DMS153 treated with DMSO at 0.1 percent for 48 hours (cell line): ENCODE results near the gene SLX4.

ENCODE experiments used
- DNase-seq: peaks from one replicate; lab custom pipeline; 2025; ENCODE audit not compliant: unreplicated experiment; lab: John Stamatoyannopoulos, UW

Gene SLX4

DNA sequence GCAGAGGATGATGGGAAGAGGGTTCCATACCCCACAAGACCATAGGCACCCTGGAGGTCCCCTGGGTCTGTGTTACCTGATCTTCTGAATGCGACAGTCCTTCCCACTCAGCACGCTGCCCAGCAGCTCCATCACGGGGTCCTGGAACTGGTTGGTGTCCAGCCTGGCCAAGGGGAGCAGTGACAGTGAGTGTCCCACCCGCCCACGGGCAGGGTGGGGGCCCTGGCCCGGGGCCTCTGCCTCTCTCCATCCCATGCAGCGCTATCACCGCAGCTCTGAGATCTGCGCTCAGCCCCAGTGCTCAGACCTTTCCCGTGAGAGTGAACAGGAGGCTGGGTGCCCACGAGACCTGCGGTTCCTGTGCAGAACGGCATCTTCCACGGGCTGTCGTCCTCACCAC lies 49.8 kb downstream of the SLX4 start:
- DNase-seq, result no peak

DNA sequence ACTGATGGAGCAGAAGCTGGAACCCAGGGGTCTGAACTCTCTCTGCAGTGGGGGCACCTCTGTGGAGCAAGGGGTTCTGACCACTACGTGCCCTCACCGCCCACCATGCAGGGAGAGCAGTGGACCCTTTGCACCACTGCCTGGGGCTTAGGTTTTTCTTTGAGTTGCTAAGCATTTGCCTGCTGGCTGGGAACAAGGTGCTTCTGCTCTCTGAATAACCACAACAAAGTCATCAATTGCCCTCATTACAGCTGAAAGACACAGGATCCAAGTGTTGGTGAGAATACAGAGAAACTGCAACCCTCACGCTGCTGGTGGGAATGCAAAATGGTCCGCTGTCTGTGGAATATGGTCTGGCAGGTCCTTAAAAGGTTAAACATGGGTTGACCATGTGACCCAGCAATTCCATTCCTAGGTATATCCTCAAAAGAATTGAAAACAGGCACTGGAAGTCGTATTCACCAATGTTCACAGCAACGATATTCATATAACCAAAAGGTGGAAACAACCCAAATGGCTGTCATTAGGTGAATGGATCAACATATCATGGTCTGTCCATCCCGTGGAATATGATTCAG lies 57.0 kb downstream of the SLX4 start:
- DNase-seq, result no peak

DNA sequence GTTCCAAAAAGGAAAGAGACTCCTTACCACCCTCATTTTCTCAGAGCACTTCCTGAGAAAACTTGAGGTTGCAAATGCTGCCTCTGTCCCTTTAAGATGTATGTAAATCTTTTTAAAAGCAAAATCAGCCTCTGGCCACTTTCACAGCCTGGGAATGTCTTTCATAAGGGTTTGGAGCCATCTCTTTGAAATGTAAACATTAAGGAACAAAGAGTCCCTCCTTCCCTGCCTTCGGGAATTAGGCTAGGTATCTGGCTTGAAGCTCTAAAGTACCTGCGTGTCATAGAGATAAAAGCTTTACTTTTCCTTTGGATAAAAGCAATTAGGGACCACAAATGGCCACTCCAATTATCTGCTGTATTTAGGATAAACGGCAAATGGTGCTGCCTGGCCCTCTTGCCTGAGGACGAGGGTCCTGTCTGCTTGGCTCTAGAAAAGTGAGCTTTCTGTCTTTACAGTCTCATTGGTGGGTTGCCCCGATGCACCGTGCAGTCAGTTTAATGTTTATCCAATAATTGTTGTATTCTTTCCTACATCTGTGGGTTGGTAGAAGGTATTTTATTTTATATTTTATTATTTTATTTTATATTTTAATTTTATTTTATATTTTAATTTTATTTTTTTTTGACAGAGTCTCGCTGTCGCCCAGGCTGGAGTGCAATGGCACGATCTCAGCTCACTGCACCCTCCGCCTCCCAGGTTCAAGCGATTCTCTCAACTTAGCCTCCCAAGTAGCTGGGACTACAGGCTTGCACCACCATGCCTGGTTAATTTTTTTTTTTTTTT lies 58.1 kb downstream of the SLX4 start:
- no peak for DNase-seq

DNA sequence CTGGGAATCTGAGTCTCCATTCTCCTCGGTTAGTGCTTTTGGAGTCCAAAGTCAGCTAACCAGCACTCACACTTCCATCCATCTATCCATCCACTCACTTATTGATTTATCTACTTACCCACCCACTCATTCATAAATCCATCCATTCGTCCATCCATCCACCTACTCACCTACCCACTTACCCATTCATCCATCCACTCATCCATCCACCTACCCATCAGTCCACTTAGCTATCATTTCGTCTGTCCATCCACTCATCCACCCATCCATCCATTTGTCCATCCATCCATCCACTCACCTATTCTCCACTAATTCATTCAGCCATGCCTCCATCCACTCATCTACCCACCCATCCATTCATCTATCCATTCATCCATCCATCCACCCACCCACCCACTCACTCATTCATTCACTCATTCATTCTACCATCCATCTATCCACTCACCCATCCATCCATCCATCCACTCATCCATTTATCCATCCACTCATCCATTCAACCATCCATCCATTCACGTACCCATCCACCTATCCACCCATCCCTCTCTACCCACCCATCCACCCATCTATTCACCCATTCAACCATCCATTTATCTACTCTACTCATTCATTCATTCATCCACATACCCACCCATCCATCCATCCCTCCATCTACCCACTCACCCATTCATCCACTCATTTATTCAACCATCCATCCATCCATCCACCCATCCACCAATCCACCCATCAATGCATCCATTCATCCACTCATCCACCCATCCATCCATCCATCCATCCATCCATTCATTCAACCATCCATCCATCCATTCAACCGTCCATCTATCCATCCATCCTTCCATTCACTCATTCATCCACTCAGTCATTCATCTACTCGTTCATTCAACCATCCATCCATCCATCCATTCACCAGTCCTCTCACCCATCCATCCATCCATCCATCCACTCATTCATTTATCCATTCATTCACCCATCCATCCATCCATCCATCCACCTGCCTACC lies 60.3 kb downstream of the SLX4 start:
- DNase-seq, result no peak

DNA sequence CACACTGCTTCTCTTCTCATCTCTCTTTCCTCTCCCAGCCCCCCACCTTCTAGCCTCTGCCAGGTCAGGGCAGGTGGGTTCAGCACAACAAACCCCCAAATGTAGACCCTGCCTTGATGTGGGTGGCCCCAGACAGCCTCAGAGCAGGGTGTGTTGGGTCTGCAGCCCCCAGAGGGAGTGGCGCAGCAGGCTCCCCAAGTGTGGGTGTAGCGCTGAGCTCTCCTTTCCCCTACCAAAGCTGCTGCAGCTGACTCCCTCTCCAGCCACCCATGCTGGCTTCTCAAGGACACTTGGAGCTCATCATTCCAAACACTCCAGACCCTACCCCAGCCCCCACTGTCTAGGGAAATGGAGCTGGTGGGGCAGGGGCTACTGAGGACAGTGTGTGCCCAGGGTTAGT lies 61.5 kb downstream of the SLX4 start:
- no peak for DNase-seq

DNA sequence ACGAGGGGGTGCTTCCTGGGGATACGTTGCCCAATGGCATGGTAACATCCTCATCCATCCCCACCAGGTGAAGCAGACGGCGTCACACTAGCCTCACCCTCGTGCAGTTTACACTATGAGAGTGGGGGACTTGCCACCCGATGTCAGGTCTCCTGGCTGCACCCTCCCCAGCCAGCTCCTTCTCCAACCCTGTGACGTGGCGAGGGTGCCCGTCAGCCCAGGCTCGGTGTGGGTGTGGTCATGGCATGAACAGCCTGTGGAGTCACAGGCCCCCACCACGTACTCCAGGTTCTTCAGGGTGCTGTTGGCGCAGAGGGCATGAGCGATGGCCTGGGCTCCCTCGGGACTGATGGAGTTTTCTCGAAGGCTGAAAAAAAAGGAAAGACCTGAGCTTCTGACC lies 62.5 kb downstream of the SLX4 start:
- no peak for DNase-seq

DNA sequence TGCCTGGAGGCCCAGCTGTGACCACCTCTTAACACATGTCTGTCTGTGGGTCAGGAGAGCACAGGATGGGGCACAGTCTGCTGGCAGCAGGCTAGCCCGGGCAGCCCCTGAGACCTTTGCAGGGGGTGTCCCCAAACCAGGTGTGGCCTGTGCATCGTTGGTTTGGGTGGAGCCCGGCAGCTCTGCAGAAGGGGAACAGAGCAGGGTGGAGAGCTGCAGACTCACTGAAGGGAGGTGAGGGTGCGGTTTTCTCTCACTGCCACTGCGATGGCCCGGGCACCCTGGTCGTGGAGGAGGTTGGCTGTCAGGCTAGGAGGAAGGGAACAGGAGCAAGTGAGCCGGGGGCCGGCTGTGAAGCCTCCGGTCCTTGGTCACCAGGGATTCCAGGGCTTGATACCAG lies 63.0 kb downstream of the SLX4 start:
- no peak for DNase-seq

DNA sequence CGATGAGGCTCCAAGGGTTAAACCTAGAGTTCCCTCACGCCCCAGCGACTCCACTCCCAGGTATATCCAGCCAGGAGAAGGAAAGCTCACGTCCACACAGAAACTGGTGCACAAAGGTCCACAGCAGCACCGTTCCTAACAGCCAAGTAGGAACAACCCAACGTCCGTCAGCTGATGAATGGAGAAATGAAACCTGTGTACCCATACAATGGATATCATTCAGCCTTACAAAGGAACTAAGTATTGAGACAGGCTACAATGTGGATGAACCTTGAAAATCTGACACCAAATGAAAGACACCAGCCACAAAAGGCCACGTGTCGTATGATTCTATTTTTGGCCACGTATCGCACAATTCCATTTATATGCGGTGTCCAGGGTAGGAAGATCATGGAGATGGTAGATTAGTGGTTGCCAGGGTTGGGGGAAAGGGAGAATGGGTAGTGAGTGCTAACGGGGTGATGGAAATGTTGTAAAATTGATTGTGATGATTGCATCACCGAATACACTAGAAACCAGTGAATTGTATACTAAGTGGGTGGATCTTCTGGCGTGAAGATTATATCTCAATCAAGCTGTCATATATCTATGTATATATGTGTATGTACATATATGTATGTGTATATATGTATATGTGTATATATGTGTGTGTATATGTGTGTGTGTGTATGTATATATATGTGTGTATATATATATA lies 64.3 kb downstream of the SLX4 start:
- no peak for DNase-seq

DNA sequence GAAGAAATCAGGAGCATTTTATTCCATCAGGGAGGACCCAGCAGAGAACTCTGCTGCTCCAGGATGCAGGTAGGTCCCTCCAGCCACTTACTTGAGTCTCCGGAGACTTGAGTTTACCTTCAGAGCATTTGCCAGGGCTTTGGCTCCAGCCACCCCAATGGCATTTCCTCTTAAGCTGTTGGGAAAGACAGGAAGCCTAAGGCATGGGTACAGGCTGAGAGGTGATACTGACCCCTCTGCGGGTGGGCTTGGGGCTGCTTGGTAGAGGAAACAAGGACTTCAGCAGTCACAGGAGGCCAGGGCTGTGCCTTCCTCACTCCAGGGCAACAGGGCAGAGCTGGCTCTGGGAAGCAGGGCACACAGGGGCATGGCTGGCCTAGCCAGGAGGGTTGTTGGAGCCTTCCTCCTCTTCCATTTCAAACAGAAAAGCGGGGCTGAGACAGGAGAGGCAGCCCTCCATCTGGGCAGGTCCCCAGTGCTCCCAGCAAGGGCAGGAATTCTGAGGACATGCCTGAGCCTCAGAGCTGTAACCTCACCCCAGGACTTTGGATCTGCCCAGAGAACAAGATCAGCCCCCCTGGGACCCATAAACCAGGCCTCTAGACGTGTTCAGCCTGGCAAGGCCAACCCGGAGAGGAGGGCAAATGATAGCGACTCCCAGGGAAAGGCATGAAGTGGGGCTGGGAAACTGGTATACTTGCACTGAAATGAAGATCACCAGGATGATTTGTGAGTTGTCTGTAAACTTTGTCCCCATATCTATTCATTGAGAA lies 68.6 kb downstream of the SLX4 start:
- no peak for DNase-seq

DNA sequence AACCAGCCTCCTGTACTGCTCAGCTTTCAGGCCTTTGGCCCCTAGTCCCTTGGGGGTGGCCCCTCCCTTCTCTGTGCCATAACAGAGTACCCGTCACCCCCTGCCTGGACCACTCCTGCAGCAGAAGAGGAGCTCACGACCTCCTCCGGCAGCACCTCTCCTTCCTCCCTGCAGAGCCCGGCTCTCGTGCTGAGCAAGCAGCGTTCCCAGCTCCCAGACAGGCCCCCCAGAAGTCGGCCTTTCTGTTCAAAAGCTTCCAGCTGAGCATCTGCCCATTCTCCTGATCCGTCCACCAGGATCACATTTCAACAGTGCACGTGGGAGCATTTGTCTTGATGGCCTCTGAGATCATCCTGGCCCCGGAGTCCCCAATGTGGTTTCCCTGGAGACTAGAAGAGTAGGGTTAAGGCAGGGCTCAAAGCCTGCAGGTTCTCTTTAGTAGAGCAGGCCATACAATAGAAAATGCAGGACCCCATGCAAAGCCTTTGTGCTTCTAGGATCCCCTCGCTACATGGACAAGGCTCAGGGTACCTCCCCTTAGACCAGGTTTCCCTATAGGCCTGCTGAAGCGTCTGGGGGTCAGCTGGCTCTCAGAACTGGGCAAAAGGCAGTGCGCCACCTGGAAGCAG lies 69.8 kb downstream of the SLX4 start:
- no peak for DNase-seq

DNA sequence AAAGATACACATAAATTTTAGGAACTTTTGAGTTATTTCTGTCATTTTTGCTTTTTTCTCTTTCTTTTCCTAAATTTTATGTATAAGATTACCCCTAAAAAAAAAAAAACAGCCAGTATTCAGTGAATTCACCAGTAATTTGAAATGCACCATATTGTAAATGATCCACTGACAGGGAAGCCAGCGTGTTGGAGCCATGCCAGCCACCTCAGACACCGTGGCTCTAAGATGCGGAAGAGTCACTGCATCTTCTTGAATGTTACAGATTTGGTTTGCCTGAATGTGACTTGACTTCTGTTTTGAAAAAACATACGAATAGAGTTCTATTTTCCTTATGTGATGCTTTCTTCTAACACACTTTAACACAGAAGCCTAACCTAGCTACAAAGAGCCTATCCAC lies 73.2 kb downstream of the SLX4 start:
- no peak for DNase-seq

DNA sequence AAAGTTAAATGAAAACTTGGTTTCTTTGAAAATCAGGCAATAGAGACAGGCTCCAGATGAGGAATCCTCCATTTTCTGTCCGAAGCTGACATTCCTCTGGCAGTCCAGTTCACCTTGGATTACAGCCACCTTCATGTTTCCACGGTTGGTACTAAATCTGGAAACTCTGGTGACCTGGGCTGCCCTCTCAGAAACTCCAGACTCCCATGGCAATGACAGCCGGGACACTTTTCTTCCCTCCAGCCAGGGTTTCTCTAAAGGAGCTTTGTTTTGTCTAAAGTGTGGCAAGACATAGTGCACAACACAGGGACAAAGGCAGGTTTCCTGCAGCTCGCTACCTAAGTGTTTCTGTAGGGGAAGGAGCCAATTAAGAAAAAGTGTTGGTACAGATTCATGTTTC lies 74.6 kb downstream of the SLX4 start:
- DNase-seq, result no peak

DNA sequence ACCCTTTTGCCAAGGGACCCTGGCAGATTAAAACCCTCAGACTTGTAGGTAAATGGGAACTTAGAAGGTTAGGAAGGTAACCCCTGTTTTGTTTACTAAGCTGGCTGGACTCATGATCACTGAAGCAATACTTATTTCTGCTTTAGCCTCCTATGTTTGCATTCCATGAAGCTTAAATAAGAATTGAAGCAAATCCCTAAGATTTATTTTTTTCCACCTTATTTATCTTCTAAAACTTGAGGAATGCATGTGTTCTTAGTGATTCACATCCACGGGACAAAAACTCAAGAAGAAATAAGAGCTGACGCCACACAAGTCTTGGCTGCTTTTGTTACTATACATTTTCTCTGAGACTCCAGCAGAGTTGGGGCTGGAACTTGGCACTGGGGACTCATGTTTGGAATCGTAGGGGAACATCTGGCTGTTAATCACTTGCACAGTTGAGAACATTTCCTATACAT lies 75.1 kb downstream of the SLX4 start:
- DNase-seq, result no peak

DNA sequence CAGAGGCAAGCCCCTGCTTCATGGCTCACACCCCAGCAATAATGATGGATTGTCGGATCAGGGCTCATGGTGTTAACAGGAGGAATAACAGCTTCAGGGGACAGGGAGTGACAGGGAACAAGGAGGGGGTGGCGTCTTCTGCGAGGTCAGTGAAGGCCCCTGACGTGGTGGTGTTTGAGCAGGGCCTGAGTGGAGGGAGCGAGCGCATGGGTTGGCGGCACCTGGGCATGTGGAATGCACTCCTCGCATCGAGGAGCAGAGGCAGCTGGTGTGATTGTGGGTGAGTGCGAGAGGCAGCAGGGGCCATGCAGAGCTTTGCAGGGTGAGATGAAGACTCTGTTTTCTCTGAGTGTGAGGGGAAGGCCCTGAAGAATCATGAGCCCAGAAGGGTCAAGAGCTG lies 77.3 kb downstream of the SLX4 start:
- no peak for DNase-seq

DNA sequence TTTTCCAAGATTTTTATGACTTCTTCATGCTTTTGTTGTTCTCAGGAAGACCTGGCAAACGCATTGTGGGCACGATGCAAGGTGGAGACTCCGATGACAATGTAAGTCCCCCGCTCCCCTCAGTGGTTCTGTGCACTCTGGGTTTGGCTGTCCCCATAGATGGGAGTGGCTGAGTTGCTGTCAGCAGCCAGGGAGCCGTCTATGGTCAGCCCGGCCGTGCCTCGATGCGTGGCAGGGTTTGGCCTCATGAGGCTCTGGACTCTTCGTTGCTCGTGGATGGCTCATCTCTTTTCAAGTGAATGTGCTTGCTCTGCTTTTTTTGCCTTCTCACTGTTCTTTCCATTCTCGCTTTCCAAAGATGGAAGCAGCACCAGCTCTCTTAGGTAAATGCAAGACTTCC lies 78.7 kb downstream of the SLX4 start:
- DNase-seq, result no peak
